HG03442 (cell line): Measurements from ENCODE around the gene CCL3.
"Not testable (repeated sequence)": the region's sequence is repeated elsewhere in the genome, so short reads cannot be mapped to it uniquely, and the experiment has no call there.

Source experiments
- ATAC-seq: cut with Tn5 transposase; IDR thresholded peaks from one replicate; pipeline ENCODE4 v1.9.1; 2021; ENCODE audit warnings: mild to moderate bottlenecking, moderate library complexity; ENCODE audit not compliant: unreplicated experiment

The CCL3 gene

DNA sequence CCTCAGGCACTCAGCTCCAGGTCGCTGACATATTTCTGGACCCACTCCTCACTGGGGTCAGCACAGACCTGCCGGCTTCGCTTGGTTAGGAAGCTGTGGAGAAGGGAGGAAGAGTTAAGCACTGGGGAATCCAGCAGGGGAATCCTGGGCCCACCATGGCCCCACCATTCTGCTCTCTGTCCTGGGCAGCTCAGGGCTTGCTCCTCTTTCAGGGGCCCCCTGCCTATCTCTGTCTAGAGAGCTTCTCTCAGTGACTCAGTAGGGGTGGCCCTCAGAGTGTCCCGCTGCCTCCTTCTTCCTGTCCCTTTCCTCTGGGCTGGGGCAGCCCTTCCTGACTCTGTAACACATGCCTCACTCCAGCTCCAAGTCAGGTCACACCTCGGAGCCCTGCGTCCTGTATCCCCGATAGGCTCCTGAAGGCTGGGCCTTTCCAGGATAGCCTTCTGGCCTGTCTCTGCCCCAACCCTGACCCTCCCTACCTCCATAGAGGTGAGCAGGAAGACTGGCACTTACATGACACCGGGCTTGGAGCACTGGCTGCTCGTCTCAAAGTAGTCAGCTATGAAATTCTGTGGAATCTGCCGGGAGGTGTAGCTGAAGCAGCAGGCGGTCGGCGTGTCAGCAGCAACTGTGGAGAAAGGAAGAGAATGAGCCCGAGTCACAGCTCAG, 1.1 kb downstream of the CCL3 start:
- no peak for ATAC-seq

DNA sequence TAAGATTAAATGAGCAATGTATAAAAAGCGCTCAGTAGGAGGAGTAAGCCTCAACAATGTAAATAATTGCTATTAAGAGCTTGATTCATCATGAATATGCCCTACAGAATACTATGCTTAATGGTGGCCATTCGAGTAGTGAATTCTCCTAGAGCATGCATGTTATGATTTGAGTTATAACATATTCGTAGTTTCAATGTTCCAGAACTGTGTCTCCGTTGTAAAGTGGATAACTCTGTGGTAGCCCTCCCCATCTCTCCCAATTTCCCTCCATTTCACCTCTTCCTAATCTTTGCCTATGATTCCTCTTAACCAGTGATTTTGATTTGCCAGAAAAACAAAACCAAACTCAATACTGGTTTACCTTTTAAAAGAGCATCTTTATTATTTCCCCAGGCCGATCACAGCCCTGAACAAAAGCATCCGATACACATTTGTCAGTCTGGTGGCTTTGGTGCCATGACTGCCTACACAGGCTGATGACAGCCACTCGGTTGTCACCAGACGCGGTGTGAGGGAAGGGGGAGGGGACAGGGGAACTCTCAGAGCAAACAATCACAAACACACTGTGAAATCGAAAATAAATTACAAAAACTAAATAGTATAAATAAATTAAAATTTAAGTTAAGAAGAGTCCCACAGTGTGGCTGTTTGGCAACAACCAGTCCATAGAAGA, 1.9 kb downstream of the CCL3 start:
- not testable (repeated sequence) for ATAC-seq

GRCh38 chr17:36087471-36087870, 2.5 kb downstream of the CCL3 start:
- not testable (repeated sequence) for ATAC-seq

DNA sequence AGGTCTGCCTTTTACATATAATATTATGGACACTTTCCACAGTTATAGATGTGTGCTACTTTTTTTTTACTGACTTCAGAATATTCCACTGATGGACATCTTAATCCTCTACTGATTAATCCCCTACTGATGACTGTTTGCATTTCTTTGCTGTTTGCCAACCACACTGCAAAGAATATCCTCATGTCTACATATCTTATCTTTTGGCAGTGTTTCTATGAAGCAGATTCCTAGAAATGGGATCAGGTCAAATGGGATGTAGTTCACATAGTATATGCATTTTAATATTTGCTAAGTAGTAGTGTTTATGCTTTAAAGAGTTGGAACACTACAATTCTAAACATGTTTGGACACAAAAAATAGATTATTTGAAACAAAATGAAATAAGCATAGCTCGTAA, 3.2 kb downstream of the CCL3 start:
- ATAC-seq: no peak

DNA sequence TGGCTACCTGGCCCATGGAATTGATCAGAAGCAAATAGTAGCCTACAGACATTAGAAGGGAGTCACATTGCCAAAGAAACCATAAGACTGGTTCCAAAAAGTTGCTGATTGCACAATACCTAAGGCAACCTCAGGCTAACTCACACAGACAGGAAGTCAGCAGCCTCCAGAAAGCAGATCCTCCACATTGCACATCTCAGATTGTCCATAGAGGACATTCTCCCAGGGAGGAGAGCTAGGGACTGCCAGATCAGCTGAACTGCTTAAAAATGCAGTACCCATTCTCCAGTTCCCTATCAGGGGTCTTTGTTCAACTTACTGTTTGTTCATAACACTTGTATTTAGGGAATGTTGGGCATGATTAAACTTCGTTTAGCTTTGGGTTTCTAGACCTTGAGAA, 4.2 kb downstream of the CCL3 start:
- no peak for ATAC-seq

GRCh38 chr17:36083691-36084090, 6.3 kb downstream of the CCL3 start:
- not testable (repeated sequence) for ATAC-seq

GRCh38 chr17:36082482-36083120, 7.3 kb downstream of the CCL3 start:
- ATAC-seq: peak; percentile 58

DNA sequence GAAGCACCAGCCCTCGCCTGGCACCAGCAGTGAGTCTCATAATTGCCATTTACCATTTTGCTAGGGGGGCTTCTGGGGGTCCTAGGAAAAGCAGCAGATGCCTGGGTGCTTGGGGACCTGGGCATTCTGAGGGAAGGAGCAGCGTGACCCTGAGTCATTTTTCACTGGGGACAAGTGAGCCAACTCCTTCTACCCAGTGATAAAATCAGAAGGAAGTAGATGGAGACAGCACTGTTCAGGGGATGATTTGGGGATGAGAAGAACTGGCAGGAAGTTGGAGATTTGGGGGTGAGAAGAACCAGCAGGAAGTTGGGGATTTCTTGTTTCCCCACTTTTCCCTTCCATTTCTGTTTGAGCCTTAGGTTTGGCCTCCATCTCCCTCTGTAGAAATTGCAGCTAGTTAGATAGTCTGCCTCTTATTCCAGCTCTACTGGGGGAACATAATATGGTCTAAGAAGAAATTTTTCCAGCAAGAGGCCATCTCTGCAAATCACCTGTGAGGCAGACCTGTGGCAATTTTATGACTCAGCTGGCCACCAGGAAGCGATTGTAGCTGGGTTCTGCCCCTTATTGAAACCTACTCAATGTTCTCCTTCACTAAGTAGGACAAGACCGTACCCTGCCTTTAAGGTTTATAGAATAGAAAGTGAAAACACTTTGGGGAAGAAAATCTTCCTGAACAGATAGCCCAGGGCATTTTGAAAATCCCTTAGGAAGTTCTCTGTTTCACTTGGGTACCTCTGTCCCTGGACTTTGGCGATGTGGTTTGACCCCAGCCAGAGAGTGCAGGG, 8.1 kb downstream of the CCL3 start:
- peak; percentile 27 for ATAC-seq

DNA sequence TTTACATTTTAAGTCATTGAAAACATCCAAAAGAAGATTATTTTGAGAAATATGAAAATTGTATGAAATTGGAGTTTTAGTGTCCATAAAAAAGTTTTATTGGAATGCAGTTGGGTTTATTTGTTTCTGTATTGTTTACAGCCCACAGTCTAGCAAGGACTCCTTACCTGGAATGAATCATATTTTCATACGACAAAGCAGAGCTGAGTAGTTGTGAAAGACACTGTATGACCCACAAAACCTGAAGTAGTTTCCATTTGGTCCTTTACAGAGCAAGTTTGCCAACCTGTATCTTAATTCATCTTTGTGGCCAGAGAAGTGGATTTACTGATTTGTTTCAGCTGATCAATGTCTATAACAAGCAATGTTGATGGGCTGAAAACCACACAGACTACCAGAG, 15.6 kb downstream of the CCL3 start:
- peak; percentile 46 for ATAC-seq

DNA sequence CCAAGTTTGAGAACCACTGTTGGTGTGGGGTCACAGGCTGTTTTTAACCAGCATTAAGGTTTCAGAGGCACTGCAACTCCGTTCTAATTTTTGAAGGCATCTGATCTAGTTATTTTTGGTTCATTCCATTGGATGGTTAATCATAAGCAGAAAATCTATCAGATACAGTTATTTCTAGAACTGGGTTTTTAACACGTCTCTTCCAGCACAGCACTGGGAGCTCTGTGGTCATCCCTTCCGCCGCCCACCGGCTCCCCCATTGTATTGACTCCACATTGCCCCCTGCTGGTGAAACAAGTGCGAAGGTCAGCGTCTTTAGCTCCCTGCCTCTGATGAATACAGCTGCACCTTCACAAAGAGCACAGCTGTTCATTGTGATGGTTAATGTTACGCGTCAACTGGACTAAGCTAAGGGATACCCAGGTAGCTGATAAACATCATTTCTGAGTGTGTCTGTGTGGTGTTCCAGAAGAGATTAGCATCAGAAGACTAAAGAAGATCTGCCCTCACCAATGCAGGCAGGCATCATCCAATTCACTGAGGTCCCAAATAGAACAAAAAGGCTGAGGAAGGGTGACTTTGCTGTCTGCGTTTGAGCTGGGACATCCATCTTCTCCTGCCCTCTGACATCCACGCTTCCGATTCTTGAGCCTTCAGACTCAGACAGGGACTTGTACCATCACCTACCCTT, 17.4 kb downstream of the CCL3 start:
- ATAC-seq: peak; percentile 49

GRCh38 chr17:36071751-36072150, 18.2 kb downstream of the CCL3 start:
- no peak for ATAC-seq

DNA sequence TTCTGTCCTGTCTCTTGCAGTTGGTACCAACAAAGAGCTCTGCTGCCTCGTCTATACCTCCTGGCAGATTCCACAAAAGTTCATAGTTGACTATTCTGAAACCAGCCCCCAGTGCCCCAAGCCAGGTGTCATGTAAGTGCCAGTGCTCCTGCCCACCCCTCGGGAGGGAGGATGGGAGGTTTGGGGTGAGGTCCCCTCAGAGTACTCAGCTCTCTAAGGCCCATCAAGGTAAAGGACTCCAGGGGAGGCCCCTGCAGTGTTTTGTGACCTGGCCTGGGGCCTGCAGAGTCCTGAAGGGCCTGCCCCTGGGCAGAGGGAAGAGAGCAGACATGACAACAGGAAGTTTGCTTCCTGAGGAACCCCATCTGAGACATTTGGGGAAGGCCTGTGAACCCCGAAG, 19.5 kb downstream of the CCL3 start:
- no peak for ATAC-seq

- no peak for ATAC-seq
Observed at GRCh38 chr17:36069136-36069535, 20.8 kb downstream of the CCL3 start.

- no peak for ATAC-seq
Observed at GRCh38 chr17:36068524-36068923, 21.4 kb downstream of the CCL3 start.

GRCh38 chr17:36066365-36066985, 23.5 kb downstream of the CCL3 start:
- no peak for ATAC-seq

GRCh38 chr17:36063786-36064541, 26.0 kb downstream of the CCL3 start, which contains the start of gene CCL18:
CCL18 (plus strand) TSS chr17:36064272; CDS start chr17:36064343, 71 bp downstream.
- ATAC-seq: no peak

DNA sequence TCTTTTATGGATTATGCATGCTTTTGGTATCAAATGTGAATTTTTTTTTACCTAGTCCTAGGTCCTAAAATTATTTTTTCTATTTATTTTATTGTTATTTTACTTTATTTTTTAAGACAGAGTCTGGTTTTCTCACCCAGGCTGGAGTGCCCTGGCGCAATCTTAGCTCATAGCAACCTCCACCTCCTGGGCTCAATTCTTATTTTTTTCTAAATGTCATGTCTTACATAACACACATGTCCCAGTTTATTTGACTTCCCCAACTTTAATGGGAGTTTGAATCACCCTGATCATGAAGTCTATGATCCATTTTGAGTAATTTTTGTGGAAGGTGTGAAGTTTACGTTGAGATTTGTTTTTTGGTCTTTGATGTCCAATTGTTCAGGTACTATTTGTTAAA, 29.1 kb downstream of the CCL3 start:
- ATAC-seq: no peak

- no peak for ATAC-seq
Observed at GRCh38 chr17:36059406-36059805, 30.5 kb downstream of the CCL3 start.

GRCh38 chr17:36057911-36058310, 32.0 kb downstream of the CCL3 start:
- ATAC-seq: no peak
